Measurements from ENCODE around the gene LRP1B.

LRP1B gene

DNA sequence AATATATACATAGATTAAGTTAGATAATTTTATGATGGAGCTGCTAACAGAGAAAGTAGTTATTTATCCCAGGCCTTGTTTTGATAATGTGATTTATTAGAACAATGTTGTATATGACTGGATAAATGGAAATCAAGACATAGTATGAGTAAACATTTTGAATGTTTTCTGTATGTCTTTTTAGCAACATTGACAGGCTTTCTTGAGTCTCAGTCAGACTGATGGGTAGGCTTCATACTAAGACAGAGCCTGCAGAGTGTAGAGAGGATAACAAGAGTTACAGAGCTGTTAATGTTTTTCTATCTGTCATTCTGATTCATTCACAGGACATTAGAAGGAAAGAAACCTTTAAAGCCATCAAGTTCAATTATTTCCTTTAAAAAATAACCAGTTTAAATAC lies 478.5 kb downstream of the LRP1B start:
- TF ChIP-seq, protein P1, sequence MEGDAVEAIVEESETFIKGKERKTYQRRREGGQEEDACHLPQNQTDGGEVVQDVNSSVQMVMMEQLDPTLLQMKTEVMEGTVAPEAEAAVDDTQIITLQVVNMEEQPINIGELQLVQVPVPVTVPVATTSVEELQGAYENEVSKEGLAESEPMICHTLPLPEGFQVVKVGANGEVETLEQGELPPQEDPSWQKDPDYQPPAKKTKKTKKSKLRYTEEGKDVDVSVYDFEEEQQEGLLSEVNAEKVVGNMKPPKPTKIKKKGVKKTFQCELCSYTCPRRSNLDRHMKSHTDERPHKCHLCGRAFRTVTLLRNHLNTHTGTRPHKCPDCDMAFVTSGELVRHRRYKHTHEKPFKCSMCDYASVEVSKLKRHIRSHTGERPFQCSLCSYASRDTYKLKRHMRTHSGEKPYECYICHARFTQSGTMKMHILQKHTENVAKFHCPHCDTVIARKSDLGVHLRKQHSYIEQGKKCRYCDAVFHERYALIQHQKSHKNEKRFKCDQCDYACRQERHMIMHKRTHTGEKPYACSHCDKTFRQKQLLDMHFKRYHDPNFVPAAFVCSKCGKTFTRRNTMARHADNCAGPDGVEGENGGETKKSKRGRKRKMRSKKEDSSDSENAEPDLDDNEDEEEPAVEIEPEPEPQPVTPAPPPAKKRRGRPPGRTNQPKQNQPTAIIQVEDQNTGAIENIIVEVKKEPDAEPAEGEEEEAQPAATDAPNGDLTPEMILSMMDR (IDR thresholded peaks at IDR 0.05; ENCODE audit: low read depth, low read length): no peak
- DNase-seq (ENCODE audit: extremely low read depth, low read depth): no peak

DNA sequence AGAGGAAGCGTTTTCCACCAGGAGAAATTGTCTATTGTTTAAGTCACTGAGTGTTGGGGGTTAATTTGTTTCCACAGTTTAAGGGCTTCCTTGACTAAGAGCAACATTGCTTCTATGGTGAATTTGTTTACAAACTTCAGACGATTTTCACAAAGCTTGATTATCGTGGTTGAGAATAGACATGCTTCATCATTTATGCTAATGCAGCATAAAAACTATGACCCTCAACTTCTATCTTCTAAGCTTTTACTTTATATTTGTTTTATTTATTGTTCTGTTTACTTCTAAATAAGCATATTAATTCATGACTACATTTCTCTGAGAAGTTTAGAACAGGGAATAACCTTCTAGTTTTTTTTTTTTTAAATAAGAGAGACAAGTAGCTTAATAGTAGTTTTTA lies 483.5 kb downstream of the LRP1B start:
- no peak for DNase-seq (ENCODE audit: extremely low read depth, low read depth)
- TF ChIP-seq, protein P1 (IDR thresholded peaks at IDR 0.05; ENCODE audit: low read depth, low read length): no peak

DNA sequence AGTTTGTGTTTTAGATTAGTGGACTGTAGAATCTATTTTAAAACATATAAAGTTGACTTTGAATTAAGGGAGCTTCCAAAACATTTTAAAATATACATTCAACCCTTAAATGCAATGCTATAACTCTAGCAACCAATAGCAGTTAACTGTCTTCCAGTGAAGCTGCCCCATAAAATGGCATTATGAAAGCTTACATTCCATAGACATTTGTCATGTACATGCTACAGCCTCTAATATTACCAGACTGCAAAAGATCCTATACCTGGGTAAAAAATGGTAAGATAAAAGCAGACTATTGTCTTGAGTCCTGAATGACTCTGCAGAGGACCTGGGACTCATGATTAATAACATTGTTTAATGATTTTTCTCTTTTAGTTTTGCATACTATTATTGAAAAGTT lies 489.4 kb downstream of the LRP1B start:
- TF ChIP-seq, protein P1 (IDR thresholded peaks at IDR 0.05; ENCODE audit: low read depth, low read length): no peak
- DNase-seq (ENCODE audit: extremely low read depth, low read depth): no peak

DNA sequence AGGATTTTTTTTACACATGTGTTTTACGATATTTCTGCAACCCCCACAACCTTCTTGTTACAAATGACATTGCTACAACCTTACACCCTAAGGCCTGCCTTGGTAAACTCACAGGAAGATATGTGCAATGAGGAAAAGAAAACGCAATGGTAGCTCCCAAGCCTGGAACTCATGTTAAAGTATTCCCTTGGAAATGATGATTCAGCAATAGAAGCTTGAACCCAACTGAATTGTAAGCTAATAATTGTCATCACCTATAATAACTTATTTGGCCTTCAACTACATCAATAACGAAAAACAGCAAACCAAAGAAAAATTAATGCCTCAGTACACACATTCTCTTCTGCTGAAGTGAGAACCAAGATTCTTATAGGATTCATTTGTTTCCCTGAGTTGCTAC lies 491.0 kb downstream of the LRP1B start:
- TF ChIP-seq, protein P1 (IDR thresholded peaks at IDR 0.05; ENCODE audit: low read depth, low read length): no peak
- no peak for DNase-seq (ENCODE audit: extremely low read depth, low read depth)

DNA sequence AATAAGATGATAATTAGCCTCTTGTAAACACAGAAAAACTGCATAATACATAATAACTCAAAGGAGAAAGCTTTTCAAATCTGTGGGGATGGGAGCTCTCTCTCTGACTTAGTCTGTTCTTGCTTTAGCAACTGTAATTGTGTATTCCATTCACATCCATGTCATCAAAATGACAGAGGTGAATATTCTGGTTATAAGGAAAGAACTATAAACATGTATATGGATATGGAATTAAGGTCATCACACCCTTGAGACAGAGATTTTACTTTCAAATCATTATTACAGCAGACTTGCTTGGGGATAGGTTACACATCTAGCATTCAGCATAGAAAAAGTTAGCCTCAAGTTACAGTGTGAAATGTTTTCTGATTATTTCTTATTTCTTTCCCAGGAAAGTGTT lies 497.7 kb downstream of the LRP1B start:
- TF ChIP-seq, protein P1 (IDR thresholded peaks at IDR 0.05; ENCODE audit: low read depth, low read length): no peak
- no peak for DNase-seq (ENCODE audit: extremely low read depth, low read depth)

DNA sequence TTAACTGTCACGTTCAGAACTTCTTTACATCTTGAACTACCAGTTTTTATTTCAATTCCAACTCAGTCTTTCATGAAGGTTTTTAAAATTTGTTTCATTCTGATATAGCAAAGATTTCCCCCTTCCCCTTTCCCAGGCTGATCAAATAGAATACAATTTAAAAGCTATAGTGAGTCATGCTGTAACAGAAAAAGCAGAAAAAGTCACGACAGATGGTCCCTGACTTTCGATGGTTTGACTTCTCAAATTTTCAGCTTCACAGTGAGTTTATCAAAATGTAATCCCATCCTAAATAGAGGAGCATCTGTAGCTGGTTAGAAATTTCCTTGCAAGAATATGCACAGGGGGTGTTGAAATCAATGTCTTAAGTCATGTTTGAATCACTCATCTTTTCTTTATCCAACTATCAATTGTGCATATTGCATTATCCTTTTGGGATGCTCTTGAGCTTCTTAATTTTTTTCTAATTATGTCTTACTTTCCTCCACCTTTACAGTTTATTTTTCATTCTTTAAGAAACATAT lies 500.3 kb downstream of the LRP1B start:
- TF ChIP-seq, protein P1 (IDR thresholded peaks at IDR 0.05; ENCODE audit: low read depth, low read length): no peak
- no peak for DNase-seq (ENCODE audit: extremely low read depth, low read depth)

DNA sequence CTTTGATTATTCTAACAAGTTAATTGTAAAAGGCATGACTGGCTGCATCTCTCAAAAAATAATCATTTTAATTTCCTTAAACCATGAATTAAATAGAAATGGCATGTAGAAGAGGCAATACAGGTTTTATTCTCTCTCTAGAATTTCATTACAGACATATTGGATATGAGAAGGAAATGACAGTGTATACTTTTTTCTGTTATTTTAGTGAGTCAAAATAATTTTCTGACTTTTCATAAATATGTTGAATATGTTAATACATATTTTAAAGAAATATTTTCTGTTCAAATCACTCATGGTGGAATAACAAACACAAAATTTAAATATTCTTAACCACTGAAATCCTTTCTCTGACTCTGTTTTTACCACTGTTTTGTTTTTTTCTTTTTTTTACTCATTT lies 510.4 kb downstream of the LRP1B start:
- DNase-seq (ENCODE audit: extremely low read depth, low read depth): no peak

More for the DNA sequence above, 510.4 kb downstream of the LRP1B start:
- TF ChIP-seq, protein P1 (IDR thresholded peaks at IDR 0.05; ENCODE audit: low read depth, low read length): no peak

Data from AG09319 (cell line).